ENCODE results near the gene FAM241A. TPM values are rescaled to one million over a fixed set of nuclear protein-coding genes. Genes with fewer than 3 reads are reported as not detected.
"Not testable (repeated sequence)": the region's sequence is repeated elsewhere in the genome, so short reads cannot be mapped to it uniquely, and the experiment has no call there.

Gene FAM241A
- total RNA-seq, 1 donor from 2014 or later: 5.6 TPM

DNA sequence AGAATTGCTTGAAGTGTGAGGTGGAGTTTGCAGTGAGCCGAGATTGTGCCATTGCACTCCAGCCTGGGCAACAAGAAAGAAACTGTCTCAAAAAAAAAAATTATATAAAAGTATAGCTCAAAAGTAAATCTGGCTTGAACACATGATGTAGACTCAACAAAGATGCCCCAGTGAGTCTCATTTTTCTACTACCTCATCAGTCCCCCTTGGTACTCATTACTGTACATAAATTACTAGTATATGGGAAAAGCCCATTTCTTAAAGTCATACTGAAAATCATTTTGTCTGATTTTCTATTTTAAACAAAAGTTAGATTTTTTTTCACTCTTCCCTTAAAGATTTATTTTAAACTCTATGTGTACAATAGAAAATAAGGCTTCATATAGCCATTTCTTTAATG is 39.2 kb downstream of the FAM241A start:
- H3K36me3 Mint-ChIP-seq (ENCODE audit: low read depth): peaks cover 28% of the 10 kb centered on the region

DNA sequence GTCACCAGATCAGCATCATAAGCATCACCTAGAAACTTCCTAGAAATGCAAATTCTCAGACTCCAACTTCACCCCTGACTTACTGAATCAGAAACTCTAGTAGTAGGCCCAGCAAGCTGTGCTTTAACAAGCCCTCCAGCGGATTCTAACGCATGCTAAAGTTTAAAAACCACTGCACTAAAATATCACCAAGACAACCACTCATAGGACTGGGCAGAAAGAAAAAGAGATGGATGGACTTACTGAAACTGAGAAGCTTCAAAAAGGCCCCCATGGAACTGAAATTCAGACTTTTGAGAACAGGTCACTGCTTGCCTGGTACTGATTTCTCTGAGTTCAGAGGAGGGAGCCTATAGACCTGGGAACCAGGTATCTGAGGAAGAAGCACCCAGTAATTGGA is 40.1 kb downstream of the FAM241A start:
- DNase-seq (ENCODE audit: low spot score): no peak
- Mint-ChIP-seq H3K27me3 (ENCODE audit: low read depth) (no peaks in the 10 kb centered on the region), H3K9me3 (no peaks in the 10 kb centered on the region), H3K4me3 (ENCODE audit: low read depth) (no peak overlapping the region), H3K27ac (no peak overlapping the region), H3K36me3 (ENCODE audit: low read depth) (peaks cover 34% of the 10 kb centered on the region), H3K4me1 (ENCODE audit: low read depth) (peaks cover 30% of the 10 kb centered on the region)
- intact Hi-C loops (cut with micrococcal nuclease): loop anchor here (2.0 to 10.0 kb wide), 3 partner anchors 13 to 549 kb away; no protein-coding TSS in a partner anchor

More for the DNA sequence above, 39.2 kb downstream of the FAM241A start:
- peaks cover 28% of the 10 kb centered on the region for H3K4me1 Mint-ChIP-seq (ENCODE audit: low read depth)
- no peak overlapping the region for H3K4me3 Mint-ChIP-seq (ENCODE audit: low read depth)
- H3K27ac Mint-ChIP-seq: no peak overlapping the region
- no peaks in the 10 kb centered on the region for H3K9me3 Mint-ChIP-seq
- no peaks in the 10 kb centered on the region for H3K27me3 Mint-ChIP-seq (ENCODE audit: low read depth)
- DNase-seq (ENCODE audit: low spot score): no peak
- intact Hi-C loops (cut with micrococcal nuclease): loop anchor here (2.0 to 10.0 kb wide), 4 partner anchors 14 to 550 kb away; partner anchors contain the start of gene AP1AR

DNA sequence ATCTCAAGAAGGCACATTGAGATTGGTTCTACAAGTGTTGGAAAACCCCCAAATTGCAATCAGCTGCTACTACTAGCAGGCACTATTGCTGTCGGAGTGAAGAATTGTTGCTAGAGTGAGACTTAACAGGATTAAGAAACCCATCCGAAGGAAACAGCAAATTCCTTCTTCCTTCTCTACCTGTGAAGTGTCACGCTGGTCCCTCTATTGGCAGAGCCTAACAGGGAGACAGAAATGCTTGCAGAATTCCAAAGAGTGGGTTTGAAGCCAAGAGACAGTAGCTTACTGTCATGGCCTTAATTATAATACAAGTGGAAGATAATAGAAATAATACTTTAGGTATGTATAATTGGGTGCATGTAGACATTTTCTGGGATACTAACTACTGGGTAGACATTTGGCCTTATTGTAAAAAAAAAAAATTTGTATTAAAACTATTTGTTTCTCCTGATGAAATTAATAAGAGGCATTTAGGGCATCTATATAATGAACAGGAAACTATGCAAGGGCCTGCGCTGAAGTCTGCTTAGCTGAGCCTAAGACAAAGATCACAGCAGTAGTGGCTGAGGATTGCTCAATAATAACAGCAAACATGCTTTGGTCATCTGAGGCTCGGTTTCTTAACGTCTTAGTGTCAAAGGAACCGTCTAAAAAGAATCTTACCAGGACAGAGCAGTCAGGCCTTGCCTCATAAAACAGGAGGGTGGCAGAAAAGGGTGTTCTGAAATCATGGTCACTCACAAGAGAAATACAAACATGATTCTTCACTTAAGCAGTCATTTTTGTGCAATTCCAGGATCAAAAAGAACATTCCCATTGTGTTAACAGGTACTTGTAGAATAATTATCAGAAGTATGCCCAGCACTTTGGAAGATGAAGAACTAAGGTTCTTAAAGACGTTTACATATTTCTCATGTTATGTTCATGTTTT is 40.8 kb downstream of the FAM241A start:
- intact Hi-C loops (cut with micrococcal nuclease): loop anchor here (2.0 to 10.0 kb wide), 3 partner anchors 13 to 549 kb away; no protein-coding TSS in a partner anchor
- Mint-ChIP-seq H3K27me3 (ENCODE audit: low read depth) (no peaks in the 10 kb centered on the region), H3K4me1 (ENCODE audit: low read depth) (peaks cover 30% of the 10 kb centered on the region), H3K9me3 (no peaks in the 10 kb centered on the region), H3K36me3 (ENCODE audit: low read depth) (peaks cover 38% of the 10 kb centered on the region), H3K4me3 (ENCODE audit: low read depth) (no peak overlapping the region), H3K27ac (no peak overlapping the region)
- no peak for DNase-seq (ENCODE audit: low spot score)

DNA sequence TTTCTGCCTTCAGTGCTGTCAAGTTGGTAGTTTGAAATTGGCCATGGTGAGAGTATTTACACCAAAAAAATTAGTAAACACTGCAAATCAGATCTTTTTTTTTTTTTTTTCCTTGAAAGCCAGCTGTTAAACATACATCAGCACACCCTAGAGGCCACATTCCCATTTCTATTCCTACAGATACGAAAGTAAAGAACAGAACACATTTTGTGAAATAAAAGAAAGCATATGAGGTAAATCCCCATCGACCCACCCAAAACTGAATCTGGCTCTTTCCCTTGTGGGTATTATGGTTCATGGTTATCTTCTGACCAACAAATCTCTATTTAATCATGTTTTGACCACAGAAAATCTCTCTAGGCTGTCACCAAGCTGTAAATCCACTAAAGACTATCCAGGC is 44.5 kb downstream of the FAM241A start:
- intact Hi-C loops (cut with micrococcal nuclease): loop anchor here (10.0 kb wide), 1 partner anchor 545 kb away; no protein-coding TSS in a partner anchor
- Mint-ChIP-seq H3K36me3 (ENCODE audit: low read depth) (peaks cover 24% of the 10 kb centered on the region), H3K27ac (no peak overlapping the region), H3K4me3 (ENCODE audit: low read depth) (no peak overlapping the region), H3K27me3 (ENCODE audit: low read depth) (no peaks in the 10 kb centered on the region), H3K9me3 (no peaks in the 10 kb centered on the region), H3K4me1 (ENCODE audit: low read depth) (peaks cover 7% of the 10 kb centered on the region)
- DNase-seq (ENCODE audit: low spot score): no peak

DNA sequence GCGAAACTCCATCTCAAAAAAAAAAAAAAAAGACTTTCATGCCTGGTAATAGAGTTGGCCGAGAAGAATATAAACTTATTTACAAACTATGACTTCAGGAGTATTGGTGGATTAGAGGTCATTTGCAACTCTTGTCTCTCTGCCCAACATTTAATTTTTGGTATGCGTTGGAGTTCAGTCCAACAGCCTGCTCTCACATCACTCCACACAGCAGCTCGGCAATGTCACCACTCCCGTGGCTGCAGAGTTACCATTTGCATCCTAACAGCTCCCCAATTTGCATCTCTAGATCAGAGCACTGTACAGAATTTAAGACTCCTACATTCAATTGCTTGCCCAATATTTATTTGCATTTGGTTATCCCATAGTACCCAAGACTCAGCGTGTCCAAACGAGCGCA is 45.4 kb downstream of the FAM241A start:
- intact Hi-C loops (cut with micrococcal nuclease): no loop called here

DNA sequence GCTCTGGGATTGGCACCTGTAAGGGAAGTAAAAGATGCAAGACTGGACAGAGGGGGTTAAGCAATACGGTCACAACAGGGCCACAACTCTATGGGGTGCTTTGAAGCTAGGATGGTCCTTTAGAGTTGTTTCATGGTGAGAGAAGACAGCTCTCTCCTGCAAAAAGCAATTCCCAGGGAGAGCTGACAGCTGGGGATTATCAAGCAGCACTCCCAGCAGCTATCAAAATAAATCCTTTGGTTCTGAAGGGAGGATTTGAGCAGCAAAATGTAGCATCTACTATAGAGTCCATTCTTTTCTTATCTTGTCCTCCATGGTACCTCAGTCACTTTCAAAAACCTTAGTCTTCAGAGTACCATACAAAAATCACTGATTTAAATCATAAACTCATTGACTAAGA is 51.2 kb downstream of the FAM241A start:
- Mint-ChIP-seq H3K4me3 (ENCODE audit: low read depth) (no peak overlapping the region), H3K36me3 (ENCODE audit: low read depth) (peaks cover 2% of the 10 kb centered on the region), H3K27me3 (ENCODE audit: low read depth) (peaks cover 2% of the 10 kb centered on the region), H3K27ac (no peak overlapping the region), H3K9me3 (no peaks in the 10 kb centered on the region), H3K4me1 (ENCODE audit: low read depth) (peaks cover 17% of the 10 kb centered on the region)
- intact Hi-C loops (cut with micrococcal nuclease): loop anchor here (5.0 kb wide), 1 partner anchor 94 kb away; no protein-coding TSS in a partner anchor
- no peak for DNase-seq (ENCODE audit: low spot score)

More for the DNA sequence above, 45.4 kb downstream of the FAM241A start:
- Mint-ChIP-seq H3K27ac (no peak overlapping the region), H3K4me3 (ENCODE audit: low read depth) (no peak overlapping the region), H3K4me1 (ENCODE audit: low read depth) (peaks cover 6% of the 10 kb centered on the region), H3K9me3 (no peaks in the 10 kb centered on the region), H3K36me3 (ENCODE audit: low read depth) (peaks cover 26% of the 10 kb centered on the region), H3K27me3 (ENCODE audit: low read depth) (no peaks in the 10 kb centered on the region)
- DNase-seq (ENCODE audit: low spot score): no peak

DNA sequence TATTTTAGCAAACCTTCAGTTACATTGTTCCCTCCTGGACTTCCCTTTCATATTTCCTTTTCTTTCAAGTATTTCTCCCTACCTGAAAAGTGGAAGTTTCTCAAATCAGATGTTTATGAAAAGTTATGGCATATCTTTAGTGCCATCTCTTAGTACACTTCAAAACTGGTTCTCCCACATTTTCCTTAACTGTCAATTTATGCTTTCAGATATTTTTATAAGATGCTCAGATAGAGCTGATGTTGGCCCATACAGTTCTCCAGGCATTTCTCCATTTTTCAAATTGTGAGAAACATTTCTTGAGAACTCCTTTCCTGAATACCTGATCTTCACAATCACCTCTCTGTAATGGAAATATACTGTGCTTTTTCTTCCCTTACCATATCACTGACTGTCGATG is 53.8 kb downstream of the FAM241A start:
- H3K27ac Mint-ChIP-seq: no peak overlapping the region
- no peaks in the 10 kb centered on the region for H3K9me3 Mint-ChIP-seq
- peaks cover 17% of the 10 kb centered on the region for H3K4me1 Mint-ChIP-seq (ENCODE audit: low read depth)
- H3K4me3 Mint-ChIP-seq (ENCODE audit: low read depth): no peak overlapping the region
- DNase-seq (ENCODE audit: low spot score): no peak
- H3K36me3 Mint-ChIP-seq (ENCODE audit: low read depth): peaks cover 2% of the 10 kb centered on the region
- H3K27me3 Mint-ChIP-seq (ENCODE audit: low read depth): peaks cover 2% of the 10 kb centered on the region
- intact Hi-C loops (cut with micrococcal nuclease): loop anchor here (1.0 to 5.0 kb wide), 5 partner anchors 14 to 97 kb away; partner anchors contain the start of gene AP1AR

DNA sequence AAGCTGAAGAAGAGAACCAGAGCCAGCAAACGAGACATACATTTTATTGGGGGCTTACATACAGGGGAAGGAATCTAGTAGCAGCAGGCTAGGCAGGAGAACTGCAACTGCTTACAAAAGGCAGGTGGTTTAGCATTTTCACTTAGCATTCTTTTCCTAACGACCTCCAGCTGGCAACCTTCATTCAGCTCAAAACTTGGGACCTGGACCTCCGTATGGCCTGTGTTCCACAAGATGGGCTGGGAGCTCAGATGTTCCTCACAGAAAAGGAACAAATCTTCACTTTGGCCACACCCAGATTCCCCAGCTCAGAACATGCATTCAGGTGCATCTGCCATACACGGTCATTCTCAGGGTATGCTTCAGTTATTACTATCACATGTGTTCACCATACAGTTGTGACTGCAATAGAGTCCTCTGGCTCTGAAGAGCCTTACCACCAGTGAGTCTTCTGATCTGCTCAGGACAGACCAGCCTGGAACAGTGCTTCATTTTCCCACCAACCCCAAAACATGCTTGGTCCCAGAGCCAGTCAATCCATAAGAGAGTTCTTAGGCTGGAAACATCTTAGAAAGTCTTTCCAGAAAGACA is 56.8 kb downstream of the FAM241A start:
- no peak overlapping the region for H3K4me3 Mint-ChIP-seq (ENCODE audit: low read depth)
- H3K9me3 Mint-ChIP-seq: no peaks in the 10 kb centered on the region
- H3K4me1 Mint-ChIP-seq (ENCODE audit: low read depth): peaks cover 17% of the 10 kb centered on the region
- no peak overlapping the region for H3K27ac Mint-ChIP-seq
- H3K36me3 Mint-ChIP-seq (ENCODE audit: low read depth): no peaks in the 10 kb centered on the region
- intact Hi-C loops (cut with micrococcal nuclease): no loop called here
- no peak for DNase-seq (ENCODE audit: low spot score)
- H3K27me3 Mint-ChIP-seq (ENCODE audit: low read depth): peaks cover 2% of the 10 kb centered on the region

DNA sequence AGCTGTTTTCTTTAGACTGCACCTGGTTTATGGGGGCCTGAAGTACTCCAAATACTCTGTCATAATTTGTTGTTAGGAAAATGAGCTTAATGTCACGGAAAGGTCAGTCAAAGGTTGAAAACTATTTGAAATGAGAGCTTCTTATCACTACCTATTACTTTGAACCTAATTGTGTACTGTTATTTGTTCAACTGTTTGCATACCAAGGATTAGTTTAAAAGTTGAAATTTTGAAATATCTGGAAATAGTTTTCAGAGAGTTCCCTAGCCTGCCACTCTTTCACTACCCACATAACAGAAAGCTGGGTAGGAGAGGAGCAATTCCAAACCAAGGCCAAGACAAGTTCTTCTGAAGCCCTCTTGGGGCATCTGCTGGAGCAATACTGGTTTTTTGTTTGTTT is 58.3 kb downstream of the FAM241A start:
- Mint-ChIP-seq H3K36me3 (ENCODE audit: low read depth) (no peaks in the 10 kb centered on the region), H3K27me3 (ENCODE audit: low read depth) (no peaks in the 10 kb centered on the region)
- intact Hi-C loops (cut with micrococcal nuclease): no loop called here

DNA sequence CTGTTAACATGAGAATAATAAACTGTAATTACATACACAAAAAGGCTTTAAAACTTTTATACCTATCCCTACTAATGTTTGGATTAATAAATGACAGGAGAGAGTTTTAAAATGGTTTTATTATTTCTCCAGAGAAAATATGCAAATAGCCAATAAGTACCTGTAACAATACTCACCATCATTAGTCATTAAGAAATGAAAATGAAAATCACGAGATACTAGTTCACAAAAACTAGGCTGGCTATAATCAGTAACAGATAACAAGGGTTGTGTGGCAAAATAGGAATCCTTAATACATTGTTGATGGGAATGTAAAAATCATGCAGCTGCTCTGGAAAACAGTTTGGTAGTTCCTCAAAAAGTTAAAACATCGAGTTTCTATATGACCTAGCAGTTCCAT is 61.2 kb downstream of the FAM241A start:
- H3K27ac Mint-ChIP-seq: no peak overlapping the region
- DNase-seq (ENCODE audit: low spot score): no peak
- H3K27me3 Mint-ChIP-seq (ENCODE audit: low read depth): peaks cover 2% of the 10 kb centered on the region
- no peak overlapping the region for H3K4me3 Mint-ChIP-seq (ENCODE audit: low read depth)
- no peaks in the 10 kb centered on the region for H3K9me3 Mint-ChIP-seq
- intact Hi-C loops (cut with micrococcal nuclease): no loop called here
- no peaks in the 10 kb centered on the region for H3K36me3 Mint-ChIP-seq (ENCODE audit: low read depth)
- no peaks in the 10 kb centered on the region for H3K4me1 Mint-ChIP-seq (ENCODE audit: low read depth)

More for the DNA sequence above, 58.3 kb downstream of the FAM241A start:
- no peak overlapping the region for H3K27ac Mint-ChIP-seq
- no peak for DNase-seq (ENCODE audit: low spot score)
- H3K4me1 Mint-ChIP-seq (ENCODE audit: low read depth): peaks cover 17% of the 10 kb centered on the region
- H3K4me3 Mint-ChIP-seq (ENCODE audit: low read depth): no peak overlapping the region
- no peaks in the 10 kb centered on the region for H3K9me3 Mint-ChIP-seq

DNA sequence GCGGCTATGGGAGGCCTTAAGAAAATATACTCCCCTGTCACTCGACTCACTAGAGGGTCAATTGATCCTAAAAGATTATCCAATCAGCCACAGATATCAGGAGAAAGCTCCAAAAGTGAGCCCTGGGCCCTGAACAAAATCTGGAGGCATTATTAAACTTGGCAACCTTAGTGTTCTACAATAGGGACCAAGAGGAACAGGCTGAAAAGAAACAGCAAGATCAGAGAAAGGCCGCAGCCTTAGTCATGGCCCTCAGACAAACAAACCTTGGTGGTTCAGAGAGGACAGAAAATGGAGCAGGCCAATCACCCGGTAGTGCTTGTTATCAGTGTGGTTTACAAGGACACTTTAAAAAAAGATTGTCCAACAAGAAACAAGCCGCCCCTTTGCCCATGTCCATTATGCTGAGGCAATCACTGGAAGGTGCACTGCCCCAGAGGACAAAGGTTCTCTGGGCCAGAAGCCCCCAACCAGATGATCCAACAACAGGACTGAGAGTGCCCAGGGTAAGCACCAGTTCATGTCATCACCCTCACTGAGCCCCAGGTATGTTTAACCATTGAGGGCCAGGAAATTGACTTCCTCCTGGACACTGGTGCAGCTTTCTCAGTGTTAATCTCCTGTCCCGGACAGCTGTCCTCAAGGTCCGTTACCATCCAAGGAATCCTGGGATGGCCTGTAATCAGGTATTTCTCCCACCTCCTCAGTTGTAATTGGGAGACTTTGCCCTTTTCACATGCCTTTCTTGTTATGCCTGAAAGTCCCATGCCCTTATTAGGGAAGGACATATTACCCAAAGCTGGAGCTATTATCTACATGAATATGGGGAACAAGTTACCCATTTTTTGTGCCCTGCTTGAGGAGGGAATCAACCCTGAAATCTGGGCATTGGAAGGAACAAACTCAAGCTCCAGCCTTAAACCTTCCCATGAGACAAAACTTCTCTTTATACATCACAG is 63.2 kb downstream of the FAM241A start:
- H3K4me1 Mint-ChIP-seq (ENCODE audit: low read depth); H3K27ac Mint-ChIP-seq; H3K36me3 Mint-ChIP-seq (ENCODE audit: low read depth); H3K27me3 Mint-ChIP-seq (ENCODE audit: low read depth); DNase-seq (ENCODE audit: low spot score); H3K9me3 Mint-ChIP-seq; intact Hi-C loops (cut with micrococcal nuclease); H3K4me3 Mint-ChIP-seq (ENCODE audit: low read depth): not testable (repeated sequence)

DNA sequence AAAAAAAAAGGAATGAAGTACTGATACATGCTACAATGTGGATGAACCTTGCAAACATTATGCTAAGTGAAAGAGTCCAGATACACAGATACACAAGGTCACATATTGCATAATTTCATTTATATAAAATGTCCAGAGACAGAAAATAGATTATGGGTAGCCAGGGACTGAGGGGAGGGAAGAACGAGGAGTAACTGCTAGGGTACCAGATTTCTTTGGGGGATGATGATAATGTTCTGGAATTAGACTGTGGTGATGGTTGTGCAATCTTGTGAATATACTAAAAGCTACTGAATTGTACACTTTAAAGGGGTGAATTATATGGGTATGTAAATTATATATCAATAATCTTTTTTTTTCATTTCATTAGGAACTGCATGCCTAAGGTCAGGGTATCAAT is 65.5 kb downstream of the FAM241A start:
- intact Hi-C loops (cut with micrococcal nuclease): no loop called here
- H3K4me3 Mint-ChIP-seq (ENCODE audit: low read depth): no peak overlapping the region
- no peak for DNase-seq (ENCODE audit: low spot score)
- no peaks in the 10 kb centered on the region for H3K36me3 Mint-ChIP-seq (ENCODE audit: low read depth)
- no peaks in the 10 kb centered on the region for H3K9me3 Mint-ChIP-seq
- H3K27me3 Mint-ChIP-seq (ENCODE audit: low read depth): peaks cover 2% of the 10 kb centered on the region
- H3K4me1 Mint-ChIP-seq (ENCODE audit: low read depth): peaks cover 10% of the 10 kb centered on the region
- no peak overlapping the region for H3K27ac Mint-ChIP-seq
